Measurements from ENCODE around the gene TMEM255B. TPM values are rescaled to one million over a fixed set of nuclear protein-coding genes. Genes with fewer than 3 reads are reported as not detected.

Gene TMEM255B
- total RNA-seq, 1 experiment from 2014 or later, result 2.8 TPM

- Histone ChIP-seq H4K20me1 (ENCODE audit: control insufficient read depth, insufficient read depth, insufficient read length) (no peaks in the 10 kb centered on the region), H3K79me2 (ENCODE audit: insufficient read depth, low read length) (no peaks in the 10 kb centered on the region), H3T11ph (ENCODE audit: low read length) (no peak overlapping the region), H3K9me3 (ENCODE audit: control insufficient read depth, low read depth, low read length) (no peaks in the 10 kb centered on the region), H3K4me1 (ENCODE audit: insufficient read depth, low read length) (no peaks in the 10 kb centered on the region), H2AK5ac (ENCODE audit: insufficient read length, low read length) (no peak overlapping the region), H2BK12ac (ENCODE audit: insufficient read length, low read depth, low read length) (no peak overlapping the region), H3K27me3 (ENCODE audit: insufficient read depth, low read length) (no peaks in the 10 kb centered on the region), H2AFZ (ENCODE audit: low read length) (no peak overlapping the region), H2BK5ac (ENCODE audit: insufficient read length, low read length) (no peak overlapping the region), H3K9ac (ENCODE audit: extremely low read depth, insufficient read length, low read length) (no peak overlapping the region), H2BK15ac (ENCODE audit: low read depth, low read length) (no peak overlapping the region), H4K91ac (ENCODE audit: insufficient read length, low read depth, low read length) (no peak overlapping the region), H4K5ac (ENCODE audit: insufficient read length, low read depth, low read length) (no peak overlapping the region), H3K79me1 (ENCODE audit: insufficient read depth, low read depth, low read length, poor library complexity, severe bottlenecking) (no peaks in the 10 kb centered on the region), H3K18ac (ENCODE audit: insufficient read length, low read depth, low read length) (no peak overlapping the region), H3K27ac (ENCODE audit: insufficient read length, low read depth, low read length) (no peak overlapping the region), H3K14ac (ENCODE audit: insufficient read depth, low read length) (no peak overlapping the region), H3K23ac (ENCODE audit: insufficient read length, low read depth, low read length) (no peak overlapping the region), H2BK20ac (ENCODE audit: low read depth, low read length, poor library complexity, severe bottlenecking) (no peak overlapping the region), H3K23me2 (ENCODE audit: insufficient read length, low read depth, low read length, poor library complexity, severe bottlenecking) (peaks cover 5% of the 10 kb centered on the region), H3K4me2 (ENCODE audit: insufficient read depth, insufficient read length, low read length) (no peak overlapping the region), H2BK120ac (ENCODE audit: low read depth, low read length, poor library complexity, severe bottlenecking) (no peak overlapping the region), H4K8ac (replicated peaks; ENCODE audit: insufficient read length, low read depth, low read length) (no peak overlapping the region), H3K4ac (ENCODE audit: low read depth, low read length) (no peak overlapping the region), H3K56ac (ENCODE audit: insufficient read length, low read depth, low read length) (no peak overlapping the region)
- Mint-ChIP-seq H3K4me1 (peaks cover 15 to 18% of the 10 kb centered on the region in 2 experiments), H3K36me3 (ENCODE audit: insufficient read depth in 1 of 3, low read depth in 3 of 3) (no peaks in the 10 kb centered on the region), H3K27me3 (ENCODE audit: low read depth) (no peaks in the 10 kb centered on the region), H3K4me3 (peak overlapping the region in 1 of 2 experiments; percentile 54; a peak in 1 of 5 replicates), H3K9me3 (peaks cover 0 to 4% of the 10 kb centered on the region in 2 experiments; a peak in 2 of 5 replicates), H3K27ac (no peak overlapping the region)
- DNase-seq, result no peak
- TF ChIP-seq CTCF (conservative IDR thresholded peaks at IDR 0.05), result no peak
- WGBS (ENCODE audit: extremely low coverage, insufficient read length, low lambda C conversion rate), result no CpG with 5 or more reads among the region's 13 CpGs
These were observed 35.5 kb upstream of the TMEM255B start for GRCh38 chr13:113723410-113724015.

Measured in H9 (cell line).